ENCODE results near the gene LARGE1.

The LARGE1 gene

DNA sequence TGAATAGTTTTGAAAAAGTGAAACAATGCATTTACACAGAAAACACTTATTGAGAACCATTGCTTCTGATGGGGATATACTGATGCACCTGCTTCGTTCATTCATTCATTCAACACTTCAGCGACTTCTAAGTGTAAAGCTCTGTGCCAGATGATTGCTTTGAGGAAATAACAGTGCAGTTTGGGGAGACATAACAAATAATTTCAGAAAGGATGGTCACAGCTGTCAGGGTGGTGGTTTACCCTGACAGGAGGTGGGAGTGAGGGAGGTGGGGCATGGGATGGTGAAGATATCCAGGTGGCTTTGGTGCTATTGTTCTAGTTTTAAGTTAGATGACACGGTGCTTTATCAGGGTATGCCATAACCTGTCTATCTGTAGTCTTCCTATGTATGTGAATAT lies 344.1 kb downstream of the LARGE1 start:
- Histone ChIP-seq H2BK12ac (ENCODE audit: low read length) (no peak overlapping the region), H2BK5ac (ENCODE audit: low read length) (no peak overlapping the region), H3K14ac (ENCODE audit: low read length) (no peak overlapping the region), H4K91ac (ENCODE audit: low read depth, low read length, poor library complexity) (no peak overlapping the region), H3K27me3 (ENCODE audit: control insufficient read depth in 3 of 3, insufficient read depth in 3 of 3, low read depth in 1 of 3, low read length in 3 of 3) (no peaks in the 10 kb centered on the region), H2AFZ (ENCODE audit: low read length) (no peak overlapping the region), H2AK5ac (ENCODE audit: low read depth, low read length) (no peak overlapping the region), H3K4me3 (ENCODE audit: low read length in 2 of 2) (no peak overlapping the region), H3K4me1 (ENCODE audit: control insufficient read depth in 2 of 2, insufficient read depth in 1 of 2, low read depth in 1 of 2, low read length in 2 of 2) (peaks cover 0 to 4% of the 10 kb centered on the region in 2 donors), H3K18ac (ENCODE audit: low read length) (no peak overlapping the region), H3K4ac (ENCODE audit: low read length) (no peak overlapping the region), H3K23ac (ENCODE audit: low read depth, low read length, poor library complexity) (no peak overlapping the region), H3K9me3 (replicated peaks in 1 of 2; ENCODE audit: control insufficient read depth in 2 of 2, insufficient read depth in 1 of 2, low read depth in 1 of 2, low read length in 2 of 2) (no peaks in the 10 kb centered on the region), H2BK120ac (ENCODE audit: low read depth, low read length) (no peak overlapping the region), H3K27ac (replicated peaks; ENCODE audit: low read length) (no peak overlapping the region), H2BK15ac (ENCODE audit: low read length) (no peak overlapping the region), H3K36me3 (replicated peaks in 1 of 2; ENCODE audit: control insufficient read depth in 2 of 2, insufficient read depth in 2 of 2, low read length in 2 of 2) (no peaks in the 10 kb centered on the region), H4K8ac (ENCODE audit: low read depth, low read length) (no peak overlapping the region), H3K79me1 (ENCODE audit: low read depth, low read length) (no peaks in the 10 kb centered on the region), H3K4me2 (ENCODE audit: insufficient read depth, low read length, poor library complexity, severe bottlenecking) (no peak overlapping the region), H3K9ac (ENCODE audit: low read depth, low read length, poor library complexity) (no peak overlapping the region)
- no CpG with 5 or more reads among the region's 3 CpGs for WGBS, 2 donors (ENCODE audit: extremely low coverage in 2 of 2, insufficient read length in 2 of 2, insufficient replicate concordance in 1 of 2)
- no peak for DNase-seq (ENCODE audit: low spot score)

DNA sequence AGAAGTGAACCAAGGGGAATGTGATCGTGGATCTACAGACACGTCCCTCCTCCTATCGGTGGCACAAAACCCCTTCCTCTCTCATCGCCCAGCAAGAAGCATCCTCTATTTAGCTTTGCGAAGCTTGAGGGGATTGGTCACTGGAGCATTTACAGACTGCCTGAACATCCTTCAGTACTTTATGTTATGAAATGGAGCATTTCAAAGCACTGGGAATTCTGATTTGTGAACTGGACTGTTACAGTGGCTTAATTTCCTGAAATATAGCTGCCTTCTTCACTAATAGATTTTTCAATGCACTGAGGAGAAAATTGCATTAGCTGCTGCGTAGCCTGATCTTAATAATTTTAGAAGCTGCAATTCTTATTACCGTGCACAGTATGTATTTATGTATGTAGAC lies 344.5 kb downstream of the LARGE1 start:
- Histone ChIP-seq H3K27me3 (ENCODE audit: control insufficient read depth in 3 of 3, insufficient read depth in 3 of 3, low read depth in 1 of 3, low read length in 3 of 3) (no peaks in the 10 kb centered on the region), H3K4ac (ENCODE audit: low read length) (no peak overlapping the region), H3K36me3 (replicated peaks in 1 of 2; ENCODE audit: control insufficient read depth in 2 of 2, insufficient read depth in 2 of 2, low read length in 2 of 2) (no peaks in the 10 kb centered on the region), H3K23ac (ENCODE audit: low read depth, low read length, poor library complexity) (no peak overlapping the region), H3K14ac (ENCODE audit: low read length) (no peak overlapping the region), H3K4me3 (ENCODE audit: low read length in 2 of 2) (no peak overlapping the region), H2BK120ac (ENCODE audit: low read depth, low read length) (no peak overlapping the region), H2AK5ac (ENCODE audit: low read depth, low read length) (no peak overlapping the region), H3K4me2 (ENCODE audit: insufficient read depth, low read length, poor library complexity, severe bottlenecking) (no peak overlapping the region), H3K18ac (ENCODE audit: low read length) (no peak overlapping the region), H3K27ac (replicated peaks; ENCODE audit: low read length) (no peak overlapping the region), H4K91ac (ENCODE audit: low read depth, low read length, poor library complexity) (no peak overlapping the region), H4K8ac (ENCODE audit: low read depth, low read length) (no peak overlapping the region), H3K79me1 (ENCODE audit: low read depth, low read length) (no peaks in the 10 kb centered on the region), H2BK5ac (ENCODE audit: low read length) (no peak overlapping the region), H3K9me3 (replicated peaks in 1 of 2; ENCODE audit: control insufficient read depth in 2 of 2, insufficient read depth in 1 of 2, low read depth in 1 of 2, low read length in 2 of 2) (no peaks in the 10 kb centered on the region), H2AFZ (ENCODE audit: low read length) (no peak overlapping the region), H3K9ac (ENCODE audit: low read depth, low read length, poor library complexity) (no peak overlapping the region), H2BK15ac (ENCODE audit: low read length) (no peak overlapping the region), H2BK12ac (ENCODE audit: low read length) (no peak overlapping the region), H3K4me1 (ENCODE audit: control insufficient read depth in 2 of 2, insufficient read depth in 1 of 2, low read depth in 1 of 2, low read length in 2 of 2) (peaks cover 0 to 4% of the 10 kb centered on the region in 2 donors)
- DNase-seq (ENCODE audit: low spot score), result no peak
- no CpG with 5 or more reads among the region's 7 CpGs for WGBS, 2 donors (ENCODE audit: extremely low coverage in 2 of 2, insufficient read length in 2 of 2, insufficient replicate concordance in 1 of 2)

DNA sequence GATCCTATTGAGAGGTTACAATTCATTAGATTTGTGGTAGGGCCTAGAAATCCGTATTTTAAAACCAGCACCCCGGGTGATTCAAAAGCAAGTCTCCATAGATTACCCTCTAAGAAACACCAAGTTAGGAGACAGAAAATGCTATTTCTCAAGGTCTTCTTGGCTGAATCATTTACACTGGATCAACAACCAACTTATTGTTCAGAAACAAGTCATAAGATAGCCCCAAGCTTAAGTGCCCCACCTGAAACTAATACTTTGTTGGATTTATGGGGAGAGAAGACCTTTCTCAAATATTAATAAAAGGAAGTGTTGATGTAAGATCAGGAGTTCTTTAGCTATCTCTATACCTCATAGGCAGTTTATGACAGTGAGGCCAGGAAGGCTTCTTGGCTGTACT lies 345.2 kb downstream of the LARGE1 start:
- H3K4me3 ChIP-seq (ENCODE audit: low read length in 2 of 2), result no peak overlapping the region
- H3K4me2 ChIP-seq (ENCODE audit: insufficient read depth, low read length, poor library complexity, severe bottlenecking), result no peak overlapping the region
- no peaks in the 10 kb centered on the region for H3K79me1 ChIP-seq (ENCODE audit: low read depth, low read length)
- no peaks in the 10 kb centered on the region for H3K9me3 ChIP-seq (replicated peaks in 1 of 2; ENCODE audit: control insufficient read depth in 2 of 2, insufficient read depth in 1 of 2, low read depth in 1 of 2, low read length in 2 of 2)
- H2BK15ac ChIP-seq (ENCODE audit: low read length), result no peak overlapping the region
- H2BK12ac ChIP-seq (ENCODE audit: low read length), result no peak overlapping the region
- H3K4ac ChIP-seq (ENCODE audit: low read length), result no peak overlapping the region
- WGBS, 2 donors (ENCODE audit: extremely low coverage in 2 of 2, insufficient read length in 2 of 2, insufficient replicate concordance in 1 of 2), result no CpG with 5 or more reads among the region's 2 CpGs
- H2BK120ac ChIP-seq (ENCODE audit: low read depth, low read length), result no peak overlapping the region
- no peak overlapping the region for H2BK5ac ChIP-seq (ENCODE audit: low read length)
- H4K8ac ChIP-seq (ENCODE audit: low read depth, low read length), result no peak overlapping the region
- H3K27ac ChIP-seq (replicated peaks; ENCODE audit: low read length), result no peak overlapping the region
- no peak overlapping the region for H3K18ac ChIP-seq (ENCODE audit: low read length)
- peaks cover 2 to 4% of the 10 kb centered on the region in 2 donors for H3K4me1 ChIP-seq (ENCODE audit: control insufficient read depth in 2 of 2, insufficient read depth in 1 of 2, low read depth in 1 of 2, low read length in 2 of 2)
- H3K23ac ChIP-seq (ENCODE audit: low read depth, low read length, poor library complexity), result no peak overlapping the region
- no peak overlapping the region for H3K9ac ChIP-seq (ENCODE audit: low read depth, low read length, poor library complexity)
- DNase-seq (ENCODE audit: low spot score), result no peak
- H3K36me3 ChIP-seq (replicated peaks in 1 of 2; ENCODE audit: control insufficient read depth in 2 of 2, insufficient read depth in 2 of 2, low read length in 2 of 2), result no peaks in the 10 kb centered on the region
- H2AFZ ChIP-seq (ENCODE audit: low read length), result no peak overlapping the region
- no peaks in the 10 kb centered on the region for H3K27me3 ChIP-seq (ENCODE audit: control insufficient read depth in 3 of 3, insufficient read depth in 3 of 3, low read depth in 1 of 3, low read length in 3 of 3)
- H4K91ac ChIP-seq (ENCODE audit: low read depth, low read length, poor library complexity), result no peak overlapping the region
- no peak overlapping the region for H2AK5ac ChIP-seq (ENCODE audit: low read depth, low read length)
- no peak overlapping the region for H3K14ac ChIP-seq (ENCODE audit: low read length)

DNA sequence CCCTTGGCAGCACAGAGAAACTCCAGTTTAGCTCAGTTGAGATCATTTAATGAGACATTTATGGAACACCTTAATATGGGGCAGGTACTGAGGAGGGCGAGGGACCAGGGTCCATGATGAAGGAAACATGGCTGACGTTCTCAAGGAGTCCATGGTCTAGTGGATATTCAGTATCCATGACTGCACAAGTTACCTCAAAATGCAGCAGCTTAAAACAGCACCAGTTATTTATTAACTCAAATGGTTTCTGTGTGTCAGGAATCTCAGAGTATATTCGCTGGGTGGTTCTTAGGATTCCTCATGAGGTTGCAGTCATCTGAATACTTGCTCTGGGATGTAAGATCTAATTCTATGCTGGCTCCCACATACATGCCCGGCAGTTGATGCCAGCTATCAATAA lies 346.8 kb downstream of the LARGE1 start:
- no peak overlapping the region for H2BK15ac ChIP-seq (ENCODE audit: low read length)
- no peak overlapping the region for H2BK120ac ChIP-seq (ENCODE audit: low read depth, low read length)
- H4K91ac ChIP-seq (ENCODE audit: low read depth, low read length, poor library complexity), result no peak overlapping the region
- no peaks in the 10 kb centered on the region for H3K9me3 ChIP-seq (replicated peaks in 1 of 2; ENCODE audit: control insufficient read depth in 2 of 2, insufficient read depth in 1 of 2, low read depth in 1 of 2, low read length in 2 of 2)
- H3K23ac ChIP-seq (ENCODE audit: low read depth, low read length, poor library complexity), result no peak overlapping the region
- DNase-seq (ENCODE audit: low spot score), result no peak
- peaks cover 4 to 14% of the 10 kb centered on the region in 2 donors for H3K4me1 ChIP-seq (ENCODE audit: control insufficient read depth in 2 of 2, insufficient read depth in 1 of 2, low read depth in 1 of 2, low read length in 2 of 2)
- no peak overlapping the region for H4K8ac ChIP-seq (ENCODE audit: low read depth, low read length)
- H2BK5ac ChIP-seq (ENCODE audit: low read length), result no peak overlapping the region
- H3K4ac ChIP-seq (ENCODE audit: low read length), result no peak overlapping the region
- H3K4me2 ChIP-seq (ENCODE audit: insufficient read depth, low read length, poor library complexity, severe bottlenecking), result no peak overlapping the region
- no peak overlapping the region for H3K27ac ChIP-seq (replicated peaks; ENCODE audit: low read length)
- H3K14ac ChIP-seq (ENCODE audit: low read length), result no peak overlapping the region
- no peaks in the 10 kb centered on the region for H3K79me1 ChIP-seq (ENCODE audit: low read depth, low read length)
- no peak overlapping the region for H2BK12ac ChIP-seq (ENCODE audit: low read length)
- no peak overlapping the region for H3K4me3 ChIP-seq (ENCODE audit: low read length in 2 of 2)
- no peak overlapping the region for H3K18ac ChIP-seq (ENCODE audit: low read length)
- no peak overlapping the region for H3K9ac ChIP-seq (ENCODE audit: low read depth, low read length, poor library complexity)
- WGBS, 2 donors (ENCODE audit: extremely low coverage in 2 of 2, insufficient read length in 2 of 2, insufficient replicate concordance in 1 of 2), result no CpG with 5 or more reads among the region's 4 CpGs
- H2AK5ac ChIP-seq (ENCODE audit: low read depth, low read length), result no peak overlapping the region
- H3K27me3 ChIP-seq (ENCODE audit: control insufficient read depth in 3 of 3, insufficient read depth in 3 of 3, low read depth in 1 of 3, low read length in 3 of 3), result no peaks in the 10 kb centered on the region
- no peak overlapping the region for H2AFZ ChIP-seq (ENCODE audit: low read length)
- H3K36me3 ChIP-seq (replicated peaks in 1 of 2; ENCODE audit: control insufficient read depth in 2 of 2, insufficient read depth in 2 of 2, low read length in 2 of 2), result no peaks in the 10 kb centered on the region
